ENCODE data around the gene USH2A. TPM values are rescaled to one million over a fixed set of nuclear protein-coding genes. Genes with fewer than 3 reads are reported as not detected.

The USH2A gene
- polyA plus RNA-seq, 1 of the 3 experiments (the other 2 are of a cell fraction) = under 0.01 TPM

DNA sequence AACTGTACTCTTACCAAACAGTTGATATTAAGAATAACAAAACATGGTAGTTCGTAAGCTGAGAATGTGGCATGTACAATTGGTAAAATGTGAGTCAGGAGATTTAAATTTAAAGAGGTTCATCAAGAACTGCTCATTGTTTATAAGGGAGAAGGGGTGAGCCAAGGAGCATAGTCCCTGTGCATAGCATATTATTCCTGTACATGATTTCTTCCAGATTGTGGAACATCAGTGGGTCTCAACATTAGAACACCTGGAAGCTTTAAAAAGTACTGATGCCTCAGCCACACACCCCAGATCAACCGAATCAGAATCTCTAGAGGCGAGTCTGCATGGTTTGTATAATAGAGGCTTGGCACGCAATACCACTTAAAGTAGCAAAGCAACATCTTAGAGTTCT is 800.1 kb downstream of the USH2A start:
- 95% methylated on average over 4 of the region's 4 CpGs for WGBS (ENCODE audit: low lambda C conversion rate)
- Histone ChIP-seq H3K4me2 (no peak overlapping the region), H3K4me3 (ENCODE audit: low read depth in 2 of 2, low read length in 1 of 2) (no peak overlapping the region)

DNA sequence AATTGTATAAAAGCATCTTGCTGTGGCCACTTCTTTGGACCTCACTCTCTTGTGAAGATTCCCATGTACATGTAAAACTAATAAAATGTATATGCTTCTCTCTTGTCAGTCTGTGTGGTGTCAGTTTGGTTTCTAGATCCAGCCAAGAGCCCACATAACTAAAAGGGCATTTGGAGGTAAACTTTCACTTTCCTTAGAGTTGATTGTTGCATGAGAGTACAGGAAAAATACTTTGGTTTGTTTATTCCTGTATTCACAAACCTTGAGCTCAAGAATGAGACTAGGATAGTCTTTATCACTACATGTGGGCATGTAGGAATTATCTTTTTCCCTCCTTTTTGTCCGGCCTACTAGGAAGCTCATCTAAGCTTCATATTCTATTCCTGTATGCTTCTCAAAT is 805.3 kb downstream of the USH2A start:
- Histone ChIP-seq H3K9me3 (no peaks in the 10 kb centered on the region), H3K9ac (no peak overlapping the region), H3K4me1 (ENCODE audit: control insufficient read depth in 1 of 2, insufficient read depth in 2 of 2, low read depth in 1 of 2, low read length in 1 of 2) (peaks cover 0 to 7% of the 10 kb centered on the region in 2 experiments; a peak in 2 of 4 replicates), H3K27me3 (ENCODE audit: insufficient read depth) (no peaks in the 10 kb centered on the region), H3K4me3 (ENCODE audit: low read depth in 2 of 2, low read length in 1 of 2) (no peak overlapping the region), H2AFZ (ENCODE audit: low read depth) (no peak overlapping the region), H3K79me2 (ENCODE audit: insufficient read depth) (peaks cover 4% of the 10 kb centered on the region; the same call in 1 of the 2 replicates), H3F3A (replicated peaks; ENCODE audit: insufficient read depth) (no peaks in the 10 kb centered on the region), H3K4me2 (no peak overlapping the region), H3K9me2 (no peaks in the 10 kb centered on the region), H3K36me3 (replicated peaks in 1 of 2; ENCODE audit: control insufficient read depth in 1 of 2, insufficient read depth in 2 of 2, low read length in 1 of 2) (peaks cover 64 to 69% of the 10 kb centered on the region in 2 experiments), H3K27ac (ENCODE audit: low read depth in 2 of 2, low read length in 1 of 2) (no peak overlapping the region; a peak in 1 of 4 replicates), H4K20me1 (ENCODE audit: insufficient read depth) (no peaks in the 10 kb centered on the region)
- WGBS (ENCODE audit: low lambda C conversion rate) = 96% methylated on average over 1 of the region's 1 CpG
- no peak for TF ChIP-seq REST (IDR thresholded peaks at IDR 0.05; ENCODE audit: low read depth, low read length)
- no peak for TF ChIP-seq TEAD4 (IDR thresholded peaks at IDR 0.05; ENCODE audit: borderline replicate concordance, insufficient read depth)
- no peak for TF ChIP-seq PBX3 (IDR thresholded peaks at IDR 0.05)
- TF ChIP-seq TCF12 (IDR thresholded peaks at IDR 0.05) = no peak
- TF ChIP-seq FOXM1 (IDR thresholded peaks at IDR 0.05; ENCODE audit: low read depth) = no peak
- TF ChIP-seq, protein P1, sequence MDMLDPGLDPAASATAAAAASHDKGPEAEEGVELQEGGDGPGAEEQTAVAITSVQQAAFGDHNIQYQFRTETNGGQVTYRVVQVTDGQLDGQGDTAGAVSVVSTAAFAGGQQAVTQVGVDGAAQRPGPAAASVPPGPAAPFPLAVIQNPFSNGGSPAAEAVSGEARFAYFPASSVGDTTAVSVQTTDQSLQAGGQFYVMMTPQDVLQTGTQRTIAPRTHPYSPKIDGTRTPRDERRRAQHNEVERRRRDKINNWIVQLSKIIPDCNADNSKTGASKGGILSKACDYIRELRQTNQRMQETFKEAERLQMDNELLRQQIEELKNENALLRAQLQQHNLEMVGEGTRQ (IDR thresholded peaks at IDR 0.05; ENCODE audit: borderline replicate concordance, low read depth, low read length) = no peak
- TF ChIP-seq SIN3A (IDR thresholded peaks at IDR 0.05; ENCODE audit: borderline replicate concordance, low read depth, low read length) = no peak
- TF ChIP-seq RFX5 (IDR thresholded peaks at IDR 0.05; ENCODE audit: low read length) = no peak
- no peak for TF ChIP-seq MEF2A (IDR thresholded peaks at IDR 0.05; ENCODE audit: borderline replicate concordance, low read depth)
- TF ChIP-seq NRF1 (IDR thresholded peaks at IDR 0.05; ENCODE audit: low read depth, low read length) = no peak
- TF ChIP-seq EP300 (IDR thresholded peaks at IDR 0.05; ENCODE audit: borderline replicate concordance in 1 of 2, low read depth in 1 of 2, low read length in 1 of 2) = no peak
- TF ChIP-seq GABPA (IDR thresholded peaks at IDR 0.05; ENCODE audit: low read depth) = no peak
- TF ChIP-seq SMC3 (IDR thresholded peaks at IDR 0.05; ENCODE audit: low read depth, low read length) = no peak
- no peak for TF ChIP-seq FOXJ3 (CRISPR knock-in tag; IDR thresholded peaks at IDR 0.05)
- TF ChIP-seq RCOR1 (IDR thresholded peaks at IDR 0.05; ENCODE audit: low read length) = no peak
- TF ChIP-seq RXRA (IDR thresholded peaks at IDR 0.05; ENCODE audit: borderline replicate concordance, low read depth) = no peak
- ChIA-PET CTCF (interaction anchor here (1.1 kb wide), 1 partner anchor 25 kb away, joined by 3 read pairs; no protein-coding TSS in a partner anchor), POLR2A (no interaction called here)
- DNase-seq = no peak

More for the DNA sequence above, 800.1 kb downstream of the USH2A start:
- H3K27ac ChIP-seq (ENCODE audit: low read depth in 2 of 2, low read length in 1 of 2) = no peak overlapping the region
- H3K36me3 ChIP-seq (replicated peaks in 1 of 2; ENCODE audit: control insufficient read depth in 1 of 2, insufficient read depth in 2 of 2, low read length in 1 of 2) = peaks cover 48 to 68% of the 10 kb centered on the region in 2 experiments
- H3K79me2 ChIP-seq (ENCODE audit: insufficient read depth) = no peaks in the 10 kb centered on the region
- no peaks in the 10 kb centered on the region for H3F3A ChIP-seq (replicated peaks; ENCODE audit: insufficient read depth)
- no peak overlapping the region for H3K9ac ChIP-seq
- H3K9me3 ChIP-seq = no peaks in the 10 kb centered on the region
- H3K4me1 ChIP-seq (ENCODE audit: control insufficient read depth in 1 of 2, insufficient read depth in 2 of 2, low read depth in 1 of 2, low read length in 1 of 2) = no peaks in the 10 kb centered on the region; a peak in 1 of 4 replicates
- ChIA-PET CTCF (no interaction called here), POLR2A (no interaction called here)
- DNase-seq = no peak
- no peak for TF ChIP-seq EP300 (IDR thresholded peaks at IDR 0.05; ENCODE audit: borderline replicate concordance in 1 of 2, low read depth in 1 of 2, low read length in 1 of 2)
- H4K20me1 ChIP-seq (ENCODE audit: insufficient read depth) = no peaks in the 10 kb centered on the region
- H2AFZ ChIP-seq (ENCODE audit: low read depth) = no peak overlapping the region
- H3K9me2 ChIP-seq = no peaks in the 10 kb centered on the region
- no peaks in the 10 kb centered on the region for H3K27me3 ChIP-seq (ENCODE audit: insufficient read depth)
